Breast epithelium (tissue), 3 donors: ENCODE data around the gene GPAT3.

Source experiments
- CTCF ChIP-seq, 3 donors: fragments of 450-650 bp; IDR thresholded peaks; one replicate each; pipeline ENCODE4 v1.5.1; 2016 to 2017; ENCODE audit warnings: antibody characterized with exemption in 3 of 3, mild to moderate bottlenecking in 3 of 3, moderate library complexity in 3 of 3
- POLR2A ChIP-seq: fragments of 450-650 bp; IDR thresholded peaks from one replicate; pipeline ENCODE4 v1.6.1; 2016; ENCODE audit warnings: antibody characterized with exemption, mild to moderate bottlenecking, moderate library complexity
- POLR2AphosphoS5 ChIP-seq, 3 donors: sonication (generic); formaldehyde crosslinking; IDR thresholded peaks; one replicate each; pipeline ENCODE4 v1.6.1; 2017; ENCODE audit warnings: antibody characterized with exemption in 3 of 3

DNA sequence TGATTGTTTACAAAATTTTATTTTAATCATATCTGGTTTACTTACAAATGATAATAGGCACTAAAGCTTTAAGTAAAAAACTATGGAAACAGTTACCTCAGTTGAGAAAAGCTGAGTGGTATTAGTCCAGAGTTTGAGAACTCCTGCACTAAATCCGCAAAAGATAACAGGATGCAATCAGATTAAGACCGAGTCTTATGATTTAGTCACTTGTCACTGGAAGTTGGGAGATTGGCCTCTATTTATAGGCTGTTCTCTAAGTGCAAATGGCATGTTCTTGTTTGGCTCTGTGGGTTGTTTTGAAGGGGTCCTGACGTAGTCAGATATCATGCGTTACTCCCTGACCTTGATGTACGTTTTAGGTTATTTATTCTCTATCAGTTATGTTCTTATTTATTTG lies 6.3 kb downstream of the GPAT3 start:
- TF ChIP-seq CTCF (IDR thresholded peaks at IDR 0.05) (no peak), POLR2A (no peak), POLR2AphosphoS5 (IDR thresholded peaks at IDR 0.05) (no peak)
